Stimulated activated CD4-positive, alpha-beta T cell treated with anti-CD3 and anti-CD28 coated beads, Interleukin-2, amount 100 ng/mL, for 48 hours (primary cell): ENCODE measurements around the gene LMO2.

Source experiments
- DNase-seq, 2 donors: peaks; one replicate each; pipeline ENCODE4 v3.0.0-alpha.2; 2020

Gene LMO2

GRCh38 chr11:33885338-33886005 lies 6.4 kb downstream of the LMO2 start:
- DNase-seq: no peak

GRCh38 chr11:33884601-33885000 lies 7.3 kb downstream of the LMO2 start:
- no peak for DNase-seq

- DNase-seq: no peak
Measured at GRCh38 chr11:33884035-33884434, 7.8 kb downstream of the LMO2 start.

GRCh38 chr11:33881651-33882503 lies 10.0 kb downstream of the LMO2 start:
- no peak for DNase-seq

GRCh38 chr11:33880979-33881378 lies 10.9 kb downstream of the LMO2 start:
- no peak for DNase-seq

GRCh38 chr11:33879375-33879774 lies 12.5 kb downstream of the LMO2 start:
- DNase-seq: no peak

- DNase-seq: no peak
Measured at GRCh38 chr11:33877038-33877437, 14.8 kb downstream of the LMO2 start.

GRCh38 chr11:33875621-33876294 lies 16.1 kb downstream of the LMO2 start:
- DNase-seq: no peak

- DNase-seq: no peak
Measured at GRCh38 chr11:33874910-33875490, 16.9 kb downstream of the LMO2 start.

GRCh38 chr11:33874433-33874832 lies 17.4 kb downstream of the LMO2 start:
- DNase-seq: no peak

GRCh38 chr11:33869481-33870422 lies 22.1 kb downstream of the LMO2 start:
- DNase-seq: peak in 1 of 2 donors; percentile 18

- no peak for DNase-seq
Measured at GRCh38 chr11:33868647-33869461, 23.0 kb downstream of the LMO2 start.

GRCh38 chr11:33867996-33868646 lies 23.8 kb downstream of the LMO2 start:
- no peak for DNase-seq

GRCh38 chr11:33867561-33867960 lies 24.3 kb downstream of the LMO2 start:
- no peak for DNase-seq

GRCh38 chr11:33866936-33867335 lies 24.9 kb downstream of the LMO2 start:
- DNase-seq: no peak

- no peak for DNase-seq
Measured at GRCh38 chr11:33864479-33864878, 27.4 kb downstream of the LMO2 start.

GRCh38 chr11:33863418-33864172 lies 28.3 kb downstream of the LMO2 start:
- no peak for DNase-seq

GRCh38 chr11:33861941-33862589 lies 29.8 kb downstream of the LMO2 start:
- DNase-seq: no peak

GRCh38 chr11:33861386-33861785 lies 30.5 kb downstream of the LMO2 start:
- no peak for DNase-seq
